ENCODE measurements around the gene UXT. TPM values are rescaled to one million over a fixed set of nuclear protein-coding genes. Genes with fewer than 3 reads are reported as not detected.

The UXT gene
- total RNA-seq, 1 donor from 2014 or later = 64.3 TPM

GRCh38 chrX:47612418-47612817 lies 46.6 kb downstream of the UXT start:
- Mint-ChIP-seq H3K4me1 (ENCODE audit: low read depth, unreplicated experiment) (peaks cover 1% of the 10 kb centered on the region), H3K27ac (ENCODE audit: unreplicated experiment) (no peak overlapping the region), H3K9me3 (ENCODE audit: unreplicated experiment) (peaks cover 1% of the 10 kb centered on the region), H3K4me3 (ENCODE audit: unreplicated experiment) (no peak overlapping the region), H3K27me3 (ENCODE audit: unreplicated experiment) (no peaks in the 10 kb centered on the region), H3K36me3 (ENCODE audit: unreplicated experiment) (no peaks in the 10 kb centered on the region)
- DNase-seq = no peak
- TF ChIP-seq, protein P1, sequence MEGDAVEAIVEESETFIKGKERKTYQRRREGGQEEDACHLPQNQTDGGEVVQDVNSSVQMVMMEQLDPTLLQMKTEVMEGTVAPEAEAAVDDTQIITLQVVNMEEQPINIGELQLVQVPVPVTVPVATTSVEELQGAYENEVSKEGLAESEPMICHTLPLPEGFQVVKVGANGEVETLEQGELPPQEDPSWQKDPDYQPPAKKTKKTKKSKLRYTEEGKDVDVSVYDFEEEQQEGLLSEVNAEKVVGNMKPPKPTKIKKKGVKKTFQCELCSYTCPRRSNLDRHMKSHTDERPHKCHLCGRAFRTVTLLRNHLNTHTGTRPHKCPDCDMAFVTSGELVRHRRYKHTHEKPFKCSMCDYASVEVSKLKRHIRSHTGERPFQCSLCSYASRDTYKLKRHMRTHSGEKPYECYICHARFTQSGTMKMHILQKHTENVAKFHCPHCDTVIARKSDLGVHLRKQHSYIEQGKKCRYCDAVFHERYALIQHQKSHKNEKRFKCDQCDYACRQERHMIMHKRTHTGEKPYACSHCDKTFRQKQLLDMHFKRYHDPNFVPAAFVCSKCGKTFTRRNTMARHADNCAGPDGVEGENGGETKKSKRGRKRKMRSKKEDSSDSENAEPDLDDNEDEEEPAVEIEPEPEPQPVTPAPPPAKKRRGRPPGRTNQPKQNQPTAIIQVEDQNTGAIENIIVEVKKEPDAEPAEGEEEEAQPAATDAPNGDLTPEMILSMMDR (IDR thresholded peaks at IDR 0.05; ENCODE audit: partially characterized antibody, unreplicated experiment) = no peak

- no peaks in the 10 kb centered on the region for H3K36me3 Mint-ChIP-seq (ENCODE audit: unreplicated experiment)
- DNase-seq = no peak
- TF ChIP-seq, protein P1 (IDR thresholded peaks at IDR 0.05; ENCODE audit: partially characterized antibody, unreplicated experiment) = no peak
- no peak overlapping the region for H3K27ac Mint-ChIP-seq (ENCODE audit: unreplicated experiment)
- H3K4me3 Mint-ChIP-seq (ENCODE audit: unreplicated experiment) = no peak overlapping the region
- peaks cover 1% of the 10 kb centered on the region for H3K9me3 Mint-ChIP-seq (ENCODE audit: unreplicated experiment)
- no peaks in the 10 kb centered on the region for H3K27me3 Mint-ChIP-seq (ENCODE audit: unreplicated experiment)
- no peaks in the 10 kb centered on the region for H3K4me1 Mint-ChIP-seq (ENCODE audit: low read depth, unreplicated experiment)
Observed at GRCh38 chrX:47611926-47612325, 47.1 kb downstream of the UXT start.

- H3K36me3 Mint-ChIP-seq (ENCODE audit: unreplicated experiment) = no peaks in the 10 kb centered on the region
- no peaks in the 10 kb centered on the region for H3K27me3 Mint-ChIP-seq (ENCODE audit: unreplicated experiment)
- no peaks in the 10 kb centered on the region for H3K4me1 Mint-ChIP-seq (ENCODE audit: low read depth, unreplicated experiment)
- H3K27ac Mint-ChIP-seq (ENCODE audit: unreplicated experiment) = no peak overlapping the region
- H3K9me3 Mint-ChIP-seq (ENCODE audit: unreplicated experiment) = peaks cover 1% of the 10 kb centered on the region
- TF ChIP-seq, protein P1 (IDR thresholded peaks at IDR 0.05; ENCODE audit: partially characterized antibody, unreplicated experiment) = no peak
- H3K4me3 Mint-ChIP-seq (ENCODE audit: unreplicated experiment) = no peak overlapping the region
- no peak for DNase-seq
Observed at GRCh38 chrX:47611489-47611888, 47.5 kb downstream of the UXT start.

DNA sequence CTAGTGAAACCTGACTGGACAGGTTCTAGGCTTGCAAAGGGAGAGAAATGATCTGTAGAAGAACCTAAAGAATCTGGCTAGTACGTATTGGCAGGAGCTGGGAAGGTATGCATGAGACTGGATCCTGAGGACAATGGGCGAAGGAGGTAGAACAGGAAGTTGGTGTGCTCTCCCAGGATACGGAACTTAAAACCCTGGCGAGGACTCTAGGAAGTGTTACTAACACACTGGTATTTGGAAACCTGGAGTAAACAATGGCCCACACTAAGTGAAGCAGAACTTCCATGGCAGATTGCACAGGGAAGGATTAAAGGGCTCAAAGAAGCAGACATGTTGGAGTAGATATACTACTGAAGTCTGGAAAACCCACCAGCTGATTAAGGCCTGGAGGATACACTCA lies 48.5 kb downstream of the UXT start:
- H3K9me3 Mint-ChIP-seq (ENCODE audit: unreplicated experiment) = peaks cover 1% of the 10 kb centered on the region
- no peak overlapping the region for H3K27ac Mint-ChIP-seq (ENCODE audit: unreplicated experiment)

GRCh38 chrX:47608130-47608810 lies 50.7 kb downstream of the UXT start:
- no peaks in the 10 kb centered on the region for H3K4me1 Mint-ChIP-seq (ENCODE audit: low read depth, unreplicated experiment)
- H3K9me3 Mint-ChIP-seq (ENCODE audit: unreplicated experiment) = peaks cover 1% of the 10 kb centered on the region
- DNase-seq = no peak
- H3K4me3 Mint-ChIP-seq (ENCODE audit: unreplicated experiment) = no peak overlapping the region
- no peaks in the 10 kb centered on the region for H3K36me3 Mint-ChIP-seq (ENCODE audit: unreplicated experiment)
- TF ChIP-seq, protein P1 (IDR thresholded peaks at IDR 0.05; ENCODE audit: partially characterized antibody, unreplicated experiment) = no peak
- no peak overlapping the region for H3K27ac Mint-ChIP-seq (ENCODE audit: unreplicated experiment)
- H3K27me3 Mint-ChIP-seq (ENCODE audit: unreplicated experiment) = no peaks in the 10 kb centered on the region

More for the DNA sequence above, 48.5 kb downstream of the UXT start:
- H3K4me1 Mint-ChIP-seq (ENCODE audit: low read depth, unreplicated experiment) = no peaks in the 10 kb centered on the region
- no peak for DNase-seq
- TF ChIP-seq, protein P1 (IDR thresholded peaks at IDR 0.05; ENCODE audit: partially characterized antibody, unreplicated experiment) = no peak
- no peak overlapping the region for H3K4me3 Mint-ChIP-seq (ENCODE audit: unreplicated experiment)
- no peaks in the 10 kb centered on the region for H3K36me3 Mint-ChIP-seq (ENCODE audit: unreplicated experiment)
- no peaks in the 10 kb centered on the region for H3K27me3 Mint-ChIP-seq (ENCODE audit: unreplicated experiment)

Measured in glutamatergic neuron (in vitro differentiated cells).